SK-N-SH treated with all-trans-retinoic acid at 6 μM for 48 hours (cell line): ENCODE data around the gene PKNOX2.

Source experiments
- CSRNP3 ChIP-seq: fragments of 250-450 bp; sonication (Bioruptor Pico); IDR thresholded peaks from 2 replicates; pipeline ENCODE4 v1.5.1; 2021; ENCODE audit warnings: mild to moderate bottlenecking, moderate library complexity
- ISL1 ChIP-seq: fragments of 250-450 bp; sonication (Bioruptor Pico); IDR thresholded peaks from 2 replicates; pipeline ENCODE4 v2.1.2; 2022; ENCODE audit warnings: mild to moderate bottlenecking, moderate library complexity
- PATZ1 ChIP-seq: fragments of 250-450 bp; sonication (Bioruptor Pico); IDR thresholded peaks from 2 replicates; pipeline ENCODE4 v1.8.0; 2020; ENCODE audit warnings: mild to moderate bottlenecking, moderate library complexity, borderline replicate concordance

GRCh38 chr11:125199915-125200314 is 35.4 kb downstream of the PKNOX2 start:
- TF ChIP-seq CSRNP3 (CRISPR knock-in tag): no peak
- TF ChIP-seq ISL1 (CRISPR knock-in tag): no peak
- no peak for TF ChIP-seq PATZ1 (CRISPR knock-in tag)
